Tibial nerve (tissue), 4 donors: Measurements from ENCODE around the gene AMPD3. TPM values are rescaled to one million over a fixed set of nuclear protein-coding genes. Genes with fewer than 3 reads are reported as not detected.

Source experiments
- DNase-seq, 2 donors: peaks; one replicate each; pipeline ENCODE4 v3.0.0-alpha.2; 2019; ENCODE audit warnings: low spot score in 2 of 2
- H3K27ac ChIP-seq, 4 donors: fragments of 200-600 bp; sonication (generic) in 3 of 4; one replicate each; pipeline ENCODE4 v1.5.1; 2017 to 2019; ENCODE audit warnings: mild to moderate bottlenecking in 1 of 4
- H3K27me3 ChIP-seq, 2 donors: fragments of 200-600 bp; sonication (generic) in 1 of 2; one replicate each; pipeline versions ENCODE4 v1.5.1 to v1.6.0; 2017 to 2019
- H3K36me3 ChIP-seq, 3 donors: fragments of 200-600 bp; sonication (generic); one replicate each; pipeline ENCODE4 v1.5.1; 2018 to 2019
- H3K4me1 ChIP-seq, 4 donors: fragments of 200-600 bp; sonication (generic) in 3 of 4; one replicate each; pipeline ENCODE4 v1.5.1; 2017 to 2019
- H3K4me3 ChIP-seq, 4 donors: fragments of 200-600 bp; sonication (generic) in 3 of 4; one replicate each; pipeline ENCODE4 v1.5.1; 2017 to 2019; ENCODE audit warnings: mild to moderate bottlenecking in 1 of 4, moderate library complexity in 1 of 4
- H3K9me3 ChIP-seq, 4 donors: fragments of 200-600 bp; sonication (generic) in 3 of 4; one replicate each; pipeline ENCODE4 v1.5.1; 2017 to 2019
- EP300 ChIP-seq, 2 donors: sonication (generic); formaldehyde crosslinking; IDR thresholded peaks; one replicate each; pipeline ENCODE4 v1.6.1; 2017; ENCODE audit warnings: antibody characterized with exemption in 2 of 2, mild to moderate bottlenecking in 1 of 2
- POLR2A ChIP-seq, 2 donors: fragments of 450-650 bp; IDR thresholded peaks; one replicate each; pipeline ENCODE4 v1.6.1; 2017; ENCODE audit warnings: antibody characterized with exemption in 2 of 2, mild to moderate bottlenecking in 2 of 2, moderate library complexity in 2 of 2
- WGBS, 2 donors: methylation state at CpG; one replicate each; pipeline ENCODE4 v1.1.5; 2018; 5-methylcytosine and 5-hydroxymethylcytosine counted together
- total RNA-seq, 4 donors: library from RNA; depleted of rRNA; stranded (reverse); fragments of >200 nt; gene quantifications; one replicate each; pipeline ENCODE4 v1.1.0, GENCODE V29; 2016
- TF ChIP-seq, protein P1 (sequence below), 5 experiments: fragments of 200-600 bp in 3 of 5; fragments of 450-650 bp in 2 of 5; sonication (generic) in 3 of 5; IDR thresholded peaks; one replicate each; pipeline ENCODE4 v1.5.1; 2016 to 2019; ENCODE audit warnings: antibody characterized with exemption in 5 of 5, mild to moderate bottlenecking in 3 of 5, moderate library complexity in 2 of 5

The AMPD3 gene
- total RNA-seq, 4 donors from 2014 or later, result 1.0 to 8.7 (median 3.7) TPM

DNA sequence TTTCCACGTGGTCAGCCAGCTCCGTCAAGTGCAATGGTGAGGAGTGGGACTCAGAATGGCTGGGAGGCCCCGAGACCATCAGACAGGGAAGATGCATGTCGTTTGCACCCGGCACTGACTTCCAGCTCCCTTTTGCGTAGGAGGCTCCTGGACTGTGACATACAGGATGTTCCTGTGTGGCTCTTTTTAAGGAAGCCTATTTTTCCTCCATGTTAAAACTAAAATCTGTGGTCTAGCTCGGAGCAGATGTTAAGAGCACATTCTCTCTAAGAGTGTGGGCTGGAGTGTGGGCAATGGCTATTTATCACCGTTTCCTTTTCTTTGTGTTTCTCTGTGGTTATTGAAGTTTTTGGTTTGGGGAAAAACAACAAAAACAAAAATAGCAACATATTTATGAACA, 40.9 kb upstream of the AMPD3 start:
- DNase-seq, result no peak
- Histone ChIP-seq H3K27me3 (no peaks in the 10 kb centered on the region), H3K4me1 (peaks cover 0 to 14% (median 0%) of the 10 kb centered on the region in 4 donors), H3K4me3 (no peak overlapping the region), H3K27ac (peak overlapping the region in 2 of 4 donors; percentile 32 to 40), H3K9me3 (no peaks in the 10 kb centered on the region), H3K36me3 (no peaks in the 10 kb centered on the region)
- WGBS, 2 donors, result 39 to 42% methylated on average over 8 of the region's 8 CpGs
- TF ChIP-seq, protein P1, sequence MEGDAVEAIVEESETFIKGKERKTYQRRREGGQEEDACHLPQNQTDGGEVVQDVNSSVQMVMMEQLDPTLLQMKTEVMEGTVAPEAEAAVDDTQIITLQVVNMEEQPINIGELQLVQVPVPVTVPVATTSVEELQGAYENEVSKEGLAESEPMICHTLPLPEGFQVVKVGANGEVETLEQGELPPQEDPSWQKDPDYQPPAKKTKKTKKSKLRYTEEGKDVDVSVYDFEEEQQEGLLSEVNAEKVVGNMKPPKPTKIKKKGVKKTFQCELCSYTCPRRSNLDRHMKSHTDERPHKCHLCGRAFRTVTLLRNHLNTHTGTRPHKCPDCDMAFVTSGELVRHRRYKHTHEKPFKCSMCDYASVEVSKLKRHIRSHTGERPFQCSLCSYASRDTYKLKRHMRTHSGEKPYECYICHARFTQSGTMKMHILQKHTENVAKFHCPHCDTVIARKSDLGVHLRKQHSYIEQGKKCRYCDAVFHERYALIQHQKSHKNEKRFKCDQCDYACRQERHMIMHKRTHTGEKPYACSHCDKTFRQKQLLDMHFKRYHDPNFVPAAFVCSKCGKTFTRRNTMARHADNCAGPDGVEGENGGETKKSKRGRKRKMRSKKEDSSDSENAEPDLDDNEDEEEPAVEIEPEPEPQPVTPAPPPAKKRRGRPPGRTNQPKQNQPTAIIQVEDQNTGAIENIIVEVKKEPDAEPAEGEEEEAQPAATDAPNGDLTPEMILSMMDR (IDR thresholded peaks at IDR 0.05), result no peak
- no peak for TF ChIP-seq EP300 (IDR thresholded peaks at IDR 0.05)
- TF ChIP-seq POLR2A (IDR thresholded peaks at IDR 0.05), result no peak

DNA sequence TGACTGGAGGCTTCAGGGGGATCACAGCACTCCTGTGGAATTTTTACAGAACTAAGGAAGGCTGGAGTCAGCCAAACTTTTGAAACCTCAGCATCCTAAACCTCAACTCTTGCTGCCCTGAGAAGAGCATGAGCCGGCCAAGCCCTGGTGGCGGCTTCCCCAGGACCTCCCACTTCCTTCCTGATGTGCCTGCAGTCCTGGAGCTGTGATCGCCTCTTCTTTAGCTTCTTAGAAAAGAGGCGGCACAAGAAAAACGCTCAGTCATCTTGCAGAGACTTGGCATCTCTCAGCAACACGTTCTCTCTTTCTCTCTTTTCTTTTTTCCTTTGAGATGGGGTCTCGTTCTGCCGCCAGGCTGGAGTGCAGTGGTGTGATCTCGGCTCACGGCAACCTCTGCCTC, 40.4 kb upstream of the AMPD3 start:
- Histone ChIP-seq H3K27me3 (no peaks in the 10 kb centered on the region), H3K36me3 (no peaks in the 10 kb centered on the region), H3K9me3 (no peaks in the 10 kb centered on the region), H3K4me1 (peaks cover 0 to 14% (median 0%) of the 10 kb centered on the region in 4 donors), H3K4me3 (no peak overlapping the region), H3K27ac (peak overlapping the region in 1 of 4 donors; percentile 40)
- peak in 1 of 2 donors; percentile 26 for DNase-seq
- TF ChIP-seq EP300 (IDR thresholded peaks at IDR 0.05) (peak in 1 of 2 donors; percentile 31), POLR2A (IDR thresholded peaks at IDR 0.05) (no peak)
- 50 to 69% methylated on average over 10 of the region's 10 CpGs for WGBS, 2 donors

GRCh38 chr11:10415817-10416392, 39.2 kb upstream of the AMPD3 start:
- peaks cover 0 to 14% (median 0%) of the 10 kb centered on the region in 4 donors for H3K4me1 ChIP-seq
- H3K27ac ChIP-seq, result no peak overlapping the region
- H3K4me3 ChIP-seq, result no peak overlapping the region
- H3K27me3 ChIP-seq, result no peaks in the 10 kb centered on the region
- no peak for TF ChIP-seq EP300 (IDR thresholded peaks at IDR 0.05)
- TF ChIP-seq, protein P1 (IDR thresholded peaks at IDR 0.05), result no peak
- no peak for TF ChIP-seq POLR2A (IDR thresholded peaks at IDR 0.05)
- WGBS, 2 donors, result 88 to 92% methylated on average over 7 of the region's 7 CpGs
- no peak for DNase-seq
- no peaks in the 10 kb centered on the region for H3K9me3 ChIP-seq
- no peaks in the 10 kb centered on the region for H3K36me3 ChIP-seq

DNA sequence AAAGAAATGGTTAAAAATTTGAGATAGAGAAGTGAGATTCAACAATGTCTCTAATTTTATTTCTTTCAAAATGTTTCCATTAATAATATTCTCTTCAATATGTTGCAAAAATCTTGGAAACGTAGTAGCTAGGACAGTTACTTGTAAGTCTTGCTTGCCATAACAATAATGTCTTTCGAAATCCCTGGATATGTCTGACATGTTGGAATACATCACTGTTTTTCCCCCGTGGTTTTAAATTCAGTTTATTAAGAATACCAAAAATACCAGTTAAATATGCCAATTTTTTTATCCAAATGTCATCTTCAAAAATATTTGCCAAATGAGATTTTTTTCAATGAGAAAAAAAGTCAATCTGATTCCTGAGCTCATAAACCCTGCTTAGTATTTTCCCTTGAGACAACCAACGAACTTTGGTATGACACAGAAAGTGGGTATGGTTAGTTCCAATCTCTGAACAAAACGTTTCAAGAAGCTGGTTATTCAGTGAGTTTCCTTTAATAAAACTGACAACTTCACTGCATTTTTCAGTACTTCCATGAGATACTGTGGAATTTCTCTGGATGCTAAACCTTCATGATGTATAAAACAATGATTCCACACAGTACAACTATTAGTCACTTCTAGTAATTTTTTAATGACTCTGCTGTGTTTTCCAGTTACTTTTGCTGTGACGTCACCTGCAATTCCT, 36.7 kb upstream of the AMPD3 start:
- Histone ChIP-seq H3K4me3 (no peak overlapping the region), H3K27me3 (no peaks in the 10 kb centered on the region), H3K36me3 (no peaks in the 10 kb centered on the region), H3K4me1 (peaks cover 0 to 14% (median 0%) of the 10 kb centered on the region in 4 donors), H3K27ac (no peak overlapping the region), H3K9me3 (peaks cover 0 to 8% (median 0%) of the 10 kb centered on the region in 4 donors)
- no peak for DNase-seq
- TF ChIP-seq, protein P1 (IDR thresholded peaks at IDR 0.05), result no peak
- no peak for TF ChIP-seq EP300 (IDR thresholded peaks at IDR 0.05)
- no peak for TF ChIP-seq POLR2A (IDR thresholded peaks at IDR 0.05)
- WGBS, 2 donors, result 38% methylated on average over 6 of the region's 6 CpGs

DNA sequence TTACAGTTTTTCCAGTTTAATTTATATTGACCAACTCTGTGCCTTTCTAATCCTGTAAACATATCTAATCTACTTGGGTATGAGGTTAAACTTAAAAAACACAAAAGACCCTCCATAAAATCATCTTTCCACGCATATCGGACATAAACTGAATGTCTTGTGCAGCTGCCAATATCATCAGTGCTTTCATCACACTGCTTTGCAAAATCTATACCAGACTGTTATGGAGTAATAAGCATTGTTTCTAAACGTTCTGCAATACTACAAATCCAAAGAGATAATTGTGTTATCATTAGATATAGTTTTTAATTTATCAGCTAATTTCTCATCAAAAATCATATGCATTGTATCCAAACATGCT, 36.1 kb upstream of the AMPD3 start:
- H3K9me3 ChIP-seq, result peaks cover 0 to 8% (median 0%) of the 10 kb centered on the region in 4 donors
- TF ChIP-seq, protein P1 (IDR thresholded peaks at IDR 0.05), result no peak
- TF ChIP-seq POLR2A (IDR thresholded peaks at IDR 0.05), result no peak
- TF ChIP-seq EP300 (IDR thresholded peaks at IDR 0.05), result no peak
- H3K4me3 ChIP-seq, result no peak overlapping the region
- H3K27me3 ChIP-seq, result no peaks in the 10 kb centered on the region
- H3K36me3 ChIP-seq, result no peaks in the 10 kb centered on the region
- no peak for DNase-seq
- H3K27ac ChIP-seq, result no peak overlapping the region
- WGBS, 2 donors, result 32 to 41% methylated on average over 3 of the region's 3 CpGs
- peaks cover 0 to 9% (median 0%) of the 10 kb centered on the region in 4 donors for H3K4me1 ChIP-seq
